Sigmoid colon (tissue), 7 donors: ENCODE results near the gene FSTL4. TPM values are rescaled to one million over a fixed set of nuclear protein-coding genes. Genes with fewer than 3 reads are reported as not detected.

ENCODE experiments used
- DNase-seq: peaks from one replicate; pipeline ENCODE4 v3.0.0-alpha.2; 2019
- H3K27ac ChIP-seq, 4 donors: fragments of 200-600 bp; sonication (generic); one replicate each; pipeline ENCODE4 v1.5.1; 2016 to 2019; ENCODE audit warnings: mild to moderate bottlenecking in 1 of 4
- H3K27me3 ChIP-seq, 3 donors: fragments of 200-600 bp; sonication (generic); one replicate each; pipeline ENCODE4 v1.5.1; 2019; ENCODE audit warnings: mild to moderate bottlenecking in 1 of 3
- H3K36me3 ChIP-seq, 4 donors: fragments of 200-600 bp; sonication (generic); one replicate each; pipeline ENCODE4 v1.5.1; 2016 to 2019
- H3K4me1 ChIP-seq, 4 donors: fragments of 200-600 bp; sonication (generic); one replicate each; pipeline ENCODE4 v1.5.1; 2017 to 2019
- H3K4me3 ChIP-seq, 4 donors: fragments of 200-600 bp; sonication (generic); one replicate each; pipeline ENCODE4 v1.5.1; 2017 to 2019; ENCODE audit warnings: mild to moderate bottlenecking in 2 of 4, moderate library complexity in 1 of 4
- H3K9me3 ChIP-seq, 4 donors: fragments of 200-600 bp in 3 of 4; sonication (generic) in 3 of 4; one replicate each; pipeline versions ENCODE4 v1.5.1 to v1.6.1; 2013 to 2019
- EP300 ChIP-seq, 4 donors: sonication (generic); formaldehyde crosslinking; IDR thresholded peaks; one replicate each; pipeline ENCODE4 v1.6.1; 2017; ENCODE audit warnings: antibody characterized with exemption in 4 of 4
- POLR2A ChIP-seq, 2 donors: fragments of 450-650 bp; IDR thresholded peaks; one replicate each; pipeline ENCODE4 v1.6.1; 2016; ENCODE audit warnings: antibody characterized with exemption in 2 of 2, mild to moderate bottlenecking in 2 of 2, moderate library complexity in 2 of 2
- POLR2AphosphoS5 ChIP-seq, 4 donors: sonication (generic); formaldehyde crosslinking; IDR thresholded peaks; one replicate each; pipeline ENCODE4 v1.6.1; 2017; ENCODE audit warnings: antibody characterized with exemption in 4 of 4
- WGBS, 2 donors: extraction: QIAGEN DNeasy Blood & Tissue Kit; methylation state at CpG; one replicate each; pipeline ENCODE4 v1.1.7; 2013; 5-methylcytosine and 5-hydroxymethylcytosine counted together
- intact Hi-C: fragments of 100-400 bp; cut with DNase I; formaldehyde crosslinking; loops from one replicate; pipeline ENCODE4 v1.15.1; 2023
- polyA plus RNA-seq, 3 donors: library from polyadenylated mRNA; stranded (reverse); fragments of 200-250 nt; gene quantifications; one replicate each; pipeline ENCODE4 v1.2.3, GENCODE V29; 2013
- total RNA-seq, 4 donors: library from RNA; depleted of rRNA; stranded (reverse); fragments of >200 nt; gene quantifications; one replicate each; pipeline ENCODE4 v1.1.0, GENCODE V29; 2016
- TF ChIP-seq, protein P1 (sequence below), 4 experiments: fragments of 450-650 bp in 3 of 4; fragments of 200-600 bp in 1 of 4; IDR thresholded peaks; one replicate each; pipeline ENCODE4 v1.5.1; 2016 to 2019; ENCODE audit warnings: antibody characterized with exemption in 4 of 4, mild to moderate bottlenecking in 3 of 4, moderate library complexity in 2 of 4
- donor health status: healthy with polysubstance abuse.
- donor health status: Bipolar disorder and iron deficiency.
- donor health status: healthy.

Gene FSTL4
- total and polyA plus RNA-seq, 7 donors, result 0.23 to 0.45 (median 0.28) TPM; not detected in 4

DNA sequence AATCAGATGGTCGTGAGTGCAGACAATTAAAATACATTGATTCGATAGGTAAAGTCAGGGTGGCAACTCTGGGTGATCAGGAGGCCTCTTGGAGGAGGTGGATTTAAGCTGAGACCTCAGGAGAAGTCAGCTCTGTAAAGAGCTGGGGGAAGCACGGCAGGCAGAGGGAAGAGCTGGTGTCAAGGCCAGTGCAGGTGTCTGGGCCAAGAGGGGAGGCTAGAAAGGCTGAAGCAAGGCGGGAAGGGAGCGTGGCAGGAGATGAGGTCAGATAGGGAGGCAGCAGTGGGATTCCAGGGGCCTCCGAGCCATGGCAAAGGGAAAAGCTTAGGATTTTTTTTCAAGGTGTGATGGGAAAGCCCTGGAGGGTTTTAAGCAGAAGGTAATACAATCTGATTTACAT lies 178.7 kb downstream of the FSTL4 start:
- DNase-seq, result no peak
- intact Hi-C loops, result no loop called here
- no peak overlapping the region for H3K4me3 ChIP-seq
- H3K4me1 ChIP-seq, result no peaks in the 10 kb centered on the region
- no peaks in the 10 kb centered on the region for H3K27me3 ChIP-seq
- TF ChIP-seq EP300 (IDR thresholded peaks at IDR 0.05), result no peak
- TF ChIP-seq, protein P1, sequence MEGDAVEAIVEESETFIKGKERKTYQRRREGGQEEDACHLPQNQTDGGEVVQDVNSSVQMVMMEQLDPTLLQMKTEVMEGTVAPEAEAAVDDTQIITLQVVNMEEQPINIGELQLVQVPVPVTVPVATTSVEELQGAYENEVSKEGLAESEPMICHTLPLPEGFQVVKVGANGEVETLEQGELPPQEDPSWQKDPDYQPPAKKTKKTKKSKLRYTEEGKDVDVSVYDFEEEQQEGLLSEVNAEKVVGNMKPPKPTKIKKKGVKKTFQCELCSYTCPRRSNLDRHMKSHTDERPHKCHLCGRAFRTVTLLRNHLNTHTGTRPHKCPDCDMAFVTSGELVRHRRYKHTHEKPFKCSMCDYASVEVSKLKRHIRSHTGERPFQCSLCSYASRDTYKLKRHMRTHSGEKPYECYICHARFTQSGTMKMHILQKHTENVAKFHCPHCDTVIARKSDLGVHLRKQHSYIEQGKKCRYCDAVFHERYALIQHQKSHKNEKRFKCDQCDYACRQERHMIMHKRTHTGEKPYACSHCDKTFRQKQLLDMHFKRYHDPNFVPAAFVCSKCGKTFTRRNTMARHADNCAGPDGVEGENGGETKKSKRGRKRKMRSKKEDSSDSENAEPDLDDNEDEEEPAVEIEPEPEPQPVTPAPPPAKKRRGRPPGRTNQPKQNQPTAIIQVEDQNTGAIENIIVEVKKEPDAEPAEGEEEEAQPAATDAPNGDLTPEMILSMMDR (IDR thresholded peaks at IDR 0.05), result no peak
- no peak for TF ChIP-seq POLR2A (IDR thresholded peaks at IDR 0.05)
- no peak for TF ChIP-seq POLR2AphosphoS5 (IDR thresholded peaks at IDR 0.05)
- no peaks in the 10 kb centered on the region for H3K36me3 ChIP-seq
- H3K27ac ChIP-seq, result no peak overlapping the region
- no peaks in the 10 kb centered on the region for H3K9me3 ChIP-seq
- 85 to 86% methylated on average over 6 of the region's 6 CpGs for WGBS, 2 donors

DNA sequence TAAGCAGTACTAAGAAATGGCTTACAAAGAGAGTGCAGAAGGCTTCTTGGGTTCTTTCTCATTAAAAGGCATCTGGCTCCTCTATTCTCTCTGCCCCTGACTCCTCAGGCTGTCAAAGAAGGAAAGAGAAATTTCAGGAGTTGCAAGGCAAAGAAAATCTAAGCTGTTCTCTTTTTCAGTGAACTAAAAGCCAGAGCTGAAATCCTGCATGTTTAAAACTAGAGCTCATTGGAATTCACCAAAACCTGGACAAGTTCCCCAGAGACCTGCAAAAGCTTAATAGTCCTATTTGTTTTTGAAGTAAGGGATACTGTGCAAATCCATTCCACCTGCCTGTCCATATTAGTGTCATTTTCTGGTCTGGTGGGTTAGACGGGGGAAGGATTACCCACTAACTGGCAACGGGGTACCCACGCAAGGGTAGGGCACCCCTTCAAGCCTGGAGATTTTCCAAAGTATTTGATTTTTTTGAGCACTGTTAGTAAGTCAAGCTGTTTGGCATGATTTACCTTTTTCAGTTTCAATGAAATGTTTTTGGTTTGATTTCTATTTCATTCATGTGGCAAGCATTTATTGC lies 179.3 kb downstream of the FSTL4 start:
- intact Hi-C loops, result no loop called here
- no peak overlapping the region for H3K27ac ChIP-seq
- TF ChIP-seq EP300 (IDR thresholded peaks at IDR 0.05) (no peak), POLR2AphosphoS5 (IDR thresholded peaks at IDR 0.05) (no peak), POLR2A (IDR thresholded peaks at IDR 0.05) (no peak)
- TF ChIP-seq, protein P1 (IDR thresholded peaks at IDR 0.05), result no peak
- 89 to 90% methylated on average over 3 of the region's 3 CpGs for WGBS, 2 donors
- H3K9me3 ChIP-seq, result no peaks in the 10 kb centered on the region
- H3K4me1 ChIP-seq, result no peaks in the 10 kb centered on the region
- H3K4me3 ChIP-seq, result no peak overlapping the region
- no peak for DNase-seq
- no peaks in the 10 kb centered on the region for H3K36me3 ChIP-seq
- H3K27me3 ChIP-seq, result no peaks in the 10 kb centered on the region

DNA sequence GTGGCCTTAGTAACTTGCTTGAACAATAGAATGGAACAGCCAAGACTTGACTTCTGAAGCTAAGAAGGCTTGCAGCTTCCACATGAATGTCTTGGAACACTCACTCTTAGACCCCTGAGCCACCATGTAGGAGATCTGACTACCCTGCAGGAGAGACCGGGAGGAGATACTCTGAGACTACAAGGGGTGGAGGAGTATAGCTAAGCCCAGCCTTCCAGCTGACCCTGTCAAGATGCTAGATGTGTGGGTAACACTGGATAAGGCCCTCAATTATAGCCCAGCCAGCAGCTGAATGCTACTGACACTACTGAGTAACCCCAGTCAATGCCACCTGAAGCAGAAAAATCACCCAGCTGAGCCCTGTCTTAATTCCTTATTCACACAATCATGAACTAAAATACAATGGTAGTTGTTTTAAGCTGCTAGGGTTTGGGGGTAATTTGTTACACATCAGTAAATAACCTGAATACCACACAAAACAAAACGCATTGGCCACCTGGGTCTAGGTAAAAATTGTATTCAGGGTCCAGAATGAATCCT lies 180.9 kb downstream of the FSTL4 start:
- intact Hi-C loops, result no loop called here
- Histone ChIP-seq H3K9me3 (no peaks in the 10 kb centered on the region), H3K4me3 (no peak overlapping the region), H3K36me3 (no peaks in the 10 kb centered on the region), H3K4me1 (no peaks in the 10 kb centered on the region), H3K27ac (no peak overlapping the region), H3K27me3 (no peaks in the 10 kb centered on the region)
- no peak for DNase-seq
- TF ChIP-seq EP300 (IDR thresholded peaks at IDR 0.05) (no peak), POLR2A (IDR thresholded peaks at IDR 0.05) (no peak), POLR2AphosphoS5 (IDR thresholded peaks at IDR 0.05) (no peak)
- TF ChIP-seq, protein P1 (IDR thresholded peaks at IDR 0.05), result no peak
- WGBS, 2 donors, result 92% methylated on average over 2 of the region's 2 CpGs

DNA sequence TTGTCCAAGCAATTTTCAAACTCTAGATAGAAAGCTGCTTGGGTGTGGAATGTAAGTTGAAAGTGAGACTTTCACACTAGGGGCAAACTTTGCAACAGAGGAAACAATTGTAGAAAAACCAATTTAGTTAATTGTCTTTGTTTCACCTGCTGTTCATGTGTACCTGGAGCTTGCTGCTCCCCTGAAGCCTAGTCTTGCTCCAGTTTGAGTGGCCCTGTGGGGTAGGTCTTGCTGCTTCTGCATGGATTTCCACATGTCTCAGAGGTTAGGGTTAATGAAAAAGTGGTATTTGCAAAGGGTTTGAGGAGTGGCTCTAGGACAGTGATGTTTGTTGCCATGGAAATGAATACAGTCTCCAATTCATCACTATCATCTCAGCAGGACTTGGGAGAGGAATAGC lies 182.2 kb downstream of the FSTL4 start:
- Histone ChIP-seq H3K36me3 (no peaks in the 10 kb centered on the region), H3K27ac (no peak overlapping the region), H3K4me3 (no peak overlapping the region), H3K27me3 (no peaks in the 10 kb centered on the region), H3K9me3 (no peaks in the 10 kb centered on the region), H3K4me1 (no peaks in the 10 kb centered on the region)
- TF ChIP-seq EP300 (IDR thresholded peaks at IDR 0.05) (no peak), POLR2AphosphoS5 (IDR thresholded peaks at IDR 0.05) (no peak), POLR2A (IDR thresholded peaks at IDR 0.05) (no peak)
- TF ChIP-seq, protein P1 (IDR thresholded peaks at IDR 0.05), result no peak
- intact Hi-C loops, result no loop called here
- no peak for DNase-seq

DNA sequence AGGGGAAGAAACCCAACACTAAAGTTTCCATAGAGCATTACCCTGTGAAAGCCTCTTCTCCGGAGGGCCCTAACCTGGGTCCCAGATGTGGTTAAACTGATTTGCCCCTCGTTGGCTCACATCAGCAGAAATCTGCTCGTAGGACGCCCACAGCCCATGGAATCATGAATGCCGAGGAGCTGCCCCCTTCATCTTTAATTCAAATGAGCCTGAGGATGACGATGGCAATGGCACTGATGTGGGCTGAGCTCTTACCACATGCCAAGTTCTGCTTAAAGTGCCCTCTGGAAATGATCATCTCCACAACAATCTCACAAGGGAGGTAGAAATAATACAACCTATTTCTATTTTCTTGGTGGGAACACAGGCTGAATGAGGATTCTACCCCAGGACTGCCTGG lies 183.3 kb downstream of the FSTL4 start:
- intact Hi-C loops, result loop anchor here (10.0 kb wide), 1 partner anchor 186 kb away; the partner anchor contains the start of gene FSTL4
- TF ChIP-seq POLR2AphosphoS5 (IDR thresholded peaks at IDR 0.05) (no peak), POLR2A (IDR thresholded peaks at IDR 0.05) (no peak), EP300 (IDR thresholded peaks at IDR 0.05) (no peak)
- TF ChIP-seq, protein P1 (IDR thresholded peaks at IDR 0.05), result no peak
- H3K27ac ChIP-seq, result no peak overlapping the region
- no peaks in the 10 kb centered on the region for H3K4me1 ChIP-seq
- DNase-seq, result no peak
- WGBS, 2 donors, result 84 to 89% methylated on average over 6 of the region's 6 CpGs
- no peaks in the 10 kb centered on the region for H3K36me3 ChIP-seq
- no peaks in the 10 kb centered on the region for H3K9me3 ChIP-seq
- H3K4me3 ChIP-seq, result no peak overlapping the region
- H3K27me3 ChIP-seq, result no peaks in the 10 kb centered on the region
